Stimulated activated CD4-positive, alpha-beta T cell treated with anti-CD3 and anti-CD28 coated beads, Interleukin-1b, Interleukin-23, amount 100 ng/mL, for 1 hour (primary cell): ENCODE measurements around the gene TARS3.

Source experiments
- DNase-seq, 2 donors: peaks; one replicate each; pipeline ENCODE4 v3.0.0-alpha.2; 2020; ENCODE audit warnings: low read depth in 2 of 2

TARS3 gene

DNA sequence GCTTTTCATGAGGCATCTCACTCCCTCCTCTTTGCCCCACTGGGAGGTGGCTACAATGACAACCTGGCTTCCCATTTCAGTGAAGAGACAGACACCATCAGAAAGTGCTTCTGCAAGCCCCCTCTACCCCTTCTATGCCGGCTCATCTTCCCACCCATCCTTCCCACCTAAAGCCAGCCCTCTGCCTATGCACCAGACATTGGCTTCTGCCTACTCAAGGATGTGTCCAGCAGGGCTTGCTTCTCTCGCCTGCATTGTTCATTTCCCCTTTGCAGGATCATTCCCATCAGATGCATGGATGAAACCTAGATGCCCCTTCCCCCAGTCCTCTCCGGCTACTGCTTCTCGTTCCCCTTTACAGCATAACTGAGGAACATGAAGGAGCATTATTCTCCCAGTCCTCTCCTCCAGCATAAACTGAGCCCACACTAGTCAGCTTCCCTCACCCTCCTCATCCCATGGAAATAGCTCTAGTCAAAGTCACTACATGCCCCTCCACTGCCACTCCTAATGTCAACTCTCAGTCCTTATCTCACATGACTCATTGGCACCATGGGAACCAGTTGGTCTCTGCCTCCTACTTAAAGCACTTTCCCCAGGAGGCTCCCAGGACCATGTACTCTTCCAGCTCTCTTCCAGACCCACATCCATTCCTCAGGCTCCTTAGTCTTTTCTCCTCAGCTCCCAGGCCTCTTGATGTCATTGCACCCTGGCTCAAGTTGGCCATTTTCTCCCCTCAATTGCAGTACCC is 120.0 kb downstream of the TARS3 start:
- DNase-seq: no peak
